ENCODE results near the gene ABCE1. TPM values are rescaled to one million over a fixed set of nuclear protein-coding genes. Genes with fewer than 3 reads are reported as not detected.

ABCE1 gene
- total RNA-seq: 43.8 TPM

GRCh38 chr4:145097821-145098674 is at the start of gene ABCE1, which contains the start of gene ANAPC10:
ABCE1 (plus strand) TSS chr4:145098311; CDS start chr4:145104413, 6,102 bp downstream.
ANAPC10 (minus strand) TSS chr4:145098196; CDS start chr4:145096099, 2,097 bp downstream.
- DNase-seq (ENCODE audit: low spot score): peak; percentile 96
- ATAC-seq: peak; percentile 99
- intact Hi-C loops (cut with DNase I): no loop called here

- no peak for ATAC-seq
- intact Hi-C loops (cut with DNase I): no loop called here
- DNase-seq (ENCODE audit: low spot score): no peak
Observed at GRCh38 chr4:145048817-145049216, 49.3 kb upstream of the ABCE1 start.

- intact Hi-C loops (cut with DNase I): no loop called here
- DNase-seq (ENCODE audit: low spot score): no peak
- no peak for ATAC-seq
Observed at GRCh38 chr4:145049241-145049640, 48.9 kb upstream of the ABCE1 start.

GRCh38 chr4:145055533-145056257 is 42.4 kb upstream of the ABCE1 start:
- DNase-seq (ENCODE audit: low spot score) (no peak), ATAC-seq (no peak)
- intact Hi-C loops (cut with DNase I): no loop called here

- ATAC-seq: no peak
- intact Hi-C loops (cut with DNase I): no loop called here
Observed at GRCh38 chr4:145056325-145057130, 41.6 kb upstream of the ABCE1 start.

GRCh38 chr4:145058256-145058655 is 39.9 kb upstream of the ABCE1 start:
- intact Hi-C loops (cut with DNase I): no loop called here
- ATAC-seq (no peak), DNase-seq (ENCODE audit: low spot score) (no peak)

More at GRCh38 chr4:145056325-145057130, 41.6 kb upstream of the ABCE1 start:
- no peak for DNase-seq (ENCODE audit: low spot score)

- peak; percentile 83 for ATAC-seq
- intact Hi-C loops (cut with DNase I): no loop called here
Observed at GRCh38 chr4:145061318-145061920, 36.7 kb upstream of the ABCE1 start.

GRCh38 chr4:145066063-145066501 is 32.0 kb upstream of the ABCE1 start:
- ATAC-seq (peak; percentile 72), DNase-seq (ENCODE audit: low spot score) (no peak)
- intact Hi-C loops (cut with DNase I): no loop called here

More at GRCh38 chr4:145061318-145061920, 36.7 kb upstream of the ABCE1 start:
- DNase-seq (ENCODE audit: low spot score): no peak

- ATAC-seq (no peak), DNase-seq (ENCODE audit: low spot score) (no peak)
- intact Hi-C loops (cut with DNase I): no loop called here
Observed at GRCh38 chr4:145069361-145069760, 28.8 kb upstream of the ABCE1 start.

GRCh38 chr4:145071560-145071959 is 26.6 kb upstream of the ABCE1 start:
- DNase-seq (ENCODE audit: low spot score): no peak
- ATAC-seq: no peak
- intact Hi-C loops (cut with DNase I): no loop called here

- DNase-seq (ENCODE audit: low spot score) (no peak), ATAC-seq (no peak)
- intact Hi-C loops (cut with DNase I): loop anchor here (5.0 kb wide), 1 partner anchor 444 kb away; no protein-coding TSS in a partner anchor
Observed at GRCh38 chr4:145075742-145076468, 22.2 kb upstream of the ABCE1 start.

GRCh38 chr4:145076469-145076855 is 21.6 kb upstream of the ABCE1 start:
- ATAC-seq: no peak

GRCh38 chr4:145081756-145082155 is 16.4 kb upstream of the ABCE1 start:
- intact Hi-C loops (cut with DNase I): no loop called here
- ATAC-seq (no peak), DNase-seq (ENCODE audit: low spot score) (no peak)

More at GRCh38 chr4:145076469-145076855, 21.6 kb upstream of the ABCE1 start:
- intact Hi-C loops (cut with DNase I): loop anchor here (5.0 kb wide), 1 partner anchor 444 kb away; no protein-coding TSS in a partner anchor
- DNase-seq (ENCODE audit: low spot score): no peak

- DNase-seq (ENCODE audit: low spot score): no peak
- intact Hi-C loops (cut with DNase I): no loop called here
- ATAC-seq: no peak
Observed at GRCh38 chr4:145083891-145084605, 14.1 kb upstream of the ABCE1 start.

- DNase-seq (ENCODE audit: low spot score) (no peak), ATAC-seq (no peak)
- intact Hi-C loops (cut with DNase I): no loop called here
Observed at GRCh38 chr4:145090380-145090779, 7.7 kb upstream of the ABCE1 start.

GRCh38 chr4:145093638-145094037 is 4.5 kb upstream of the ABCE1 start:
- DNase-seq (ENCODE audit: low spot score) (no peak), ATAC-seq (no peak)
- intact Hi-C loops (cut with DNase I): no loop called here

GRCh38 chr4:145097331-145097820 is 735 bp upstream of the ABCE1 start:
- intact Hi-C loops (cut with DNase I): no loop called here
- ATAC-seq: no peak

More at GRCh38 chr4:145097331-145097820, 735 bp upstream of the ABCE1 start:
- no peak for DNase-seq (ENCODE audit: low spot score)

All from sciatic nerve (tissue), 2 donors.